HepG2 (cell line): ENCODE data around the gene LBR. TPM values are rescaled to one million over a fixed set of nuclear protein-coding genes. Genes with fewer than 3 reads are reported as not detected.

Source experiments
- ADNP ChIP-seq: sonication (generic); formaldehyde crosslinking; IDR thresholded peaks from 2 replicates; pipeline ENCODE4 v1.4.0; 2020; ENCODE audit warnings: missing genetic modification reagents
- CREB1 ChIP-seq, 2 experiments: fragments of 450-650 bp in 1 of 2; IDR thresholded peaks; 2 replicates each; pipeline ENCODE4 v1.6.1; 2016 to 2017; ENCODE audit warnings: control low read depth in 1 of 2, mild to moderate bottlenecking in 1 of 2, missing compliant biosample characterization in 1 of 2, missing genetic modification characterization in 1 of 2
- CTCF ChIP-seq: sonication (generic); formaldehyde crosslinking; IDR thresholded peaks from 2 replicates; pipeline ENCODE4 v1.5.0; 2020; ENCODE audit warnings: mild to moderate bottlenecking, missing genetic modification reagents, moderate library complexity
- HOXA3 ChIP-seq: sonication (generic); formaldehyde crosslinking; IDR thresholded peaks from 2 replicates; pipeline ENCODE4 v1.5.0; 2020; ENCODE audit warnings: missing genetic modification reagents
- IKZF5 ChIP-seq: IDR thresholded peaks from 2 replicates; pipeline ENCODE4 v1.6.1; 2018; ENCODE audit warnings: missing genetic modification reagents, mild to moderate bottlenecking, missing compliant biosample characterization
- KLF6 ChIP-seq: IDR thresholded peaks from 2 replicates; pipeline ENCODE4 v1.8.0; 2016; ENCODE audit warnings: missing biosample characterization, missing genetic modification reagents
- KMT2A ChIP-seq: sonication (generic); formaldehyde crosslinking; IDR thresholded peaks from 2 replicates; pipeline ENCODE4 v1.4.0; 2020; ENCODE audit warnings: missing genetic modification reagents
- LBX2 ChIP-seq: sonication (generic); formaldehyde crosslinking; IDR thresholded peaks from 2 replicates; pipeline ENCODE4 v1.5.0; 2020; ENCODE audit warnings: missing genetic modification reagents, mild to moderate bottlenecking, borderline replicate concordance
- MAFG ChIP-seq: sonication (generic); formaldehyde crosslinking; IDR thresholded peaks from 2 replicates; pipeline ENCODE4 v1.5.1; 2020; ENCODE audit warnings: mild to moderate bottlenecking, missing genetic modification reagents
- MLX ChIP-seq: IDR thresholded peaks from 2 replicates; pipeline ENCODE4 v1.6.1; 2016
- MTF1 ChIP-seq: sonication (generic); formaldehyde crosslinking; IDR thresholded peaks from 2 replicates; pipeline ENCODE4 v1.5.0; 2020; ENCODE audit warnings: missing genetic modification reagents
- NFRKB ChIP-seq: fragments of 450-650 bp; IDR thresholded peaks from 2 replicates; pipeline ENCODE4 v1.6.1; 2017
- SIX1 ChIP-seq: sonication (generic); formaldehyde crosslinking; IDR thresholded peaks from 2 replicates; pipeline ENCODE4 v1.4.0; 2020; ENCODE audit warnings: missing genetic modification reagents, borderline replicate concordance
- ZNF30 ChIP-seq: sonication (generic); formaldehyde crosslinking; IDR thresholded peaks from 2 replicates; pipeline ENCODE4 v1.5.0; 2020; ENCODE audit warnings: mild to moderate bottlenecking, missing genetic modification reagents
- ZNF512B ChIP-seq: sonication (generic); formaldehyde crosslinking; IDR thresholded peaks from 2 replicates; pipeline ENCODE4 v1.5.1; 2020; ENCODE audit warnings: missing genetic modification reagents, mild to moderate bottlenecking, borderline replicate concordance
- ZNF574 ChIP-seq: sonication (generic); formaldehyde crosslinking; IDR thresholded peaks from 2 replicates; pipeline ENCODE4 v1.4.0; 2020; ENCODE audit warnings: missing genetic modification reagents
- ZNF589 ChIP-seq: sonication (generic); formaldehyde crosslinking; conservative IDR thresholded peaks from 2 replicates; pipeline ENCODE4 v1.8.0; 2022; ENCODE audit warnings: mild to moderate bottlenecking, moderate library complexity, missing genetic modification reagents
- ZNF772 ChIP-seq: sonication (generic); formaldehyde crosslinking; IDR thresholded peaks from 2 replicates; pipeline ENCODE4 v1.5.0; 2020; ENCODE audit warnings: mild to moderate bottlenecking, missing genetic modification reagents
- polyA plus RNA-seq, 8 experiments: library from polyadenylated mRNA; depleted of rRNA in 3 of 8; stranded (reverse) in 7 of 8; unstranded in 1 of 8; fragments of >200 nt; fragmentation: Illumina TruSeq in 4 of 8; extraction: Trizol in 4 of 8; gene quantifications; 2 replicates each; pipeline versions ENCODE4 v1.2.1 to v1.2.3, GENCODE V29; 2011 to 2016; ENCODE audit warnings: low read depth in 4 of 8, missing spikeins in 1 of 8, mixed read lengths in 1 of 8; ENCODE audit not compliant: insufficient read depth in 1 of 8
- total RNA-seq, 5 experiments: library from RNA; depleted of rRNA; stranded (reverse); fragments of >200 nt; fragmentation: Illumina TruSeq; extraction: Trizol; gene quantifications; 2 replicates each; pipeline ENCODE4 v1.2.3, GENCODE V29; 2016; ENCODE audit warnings: low read depth in 1 of 5

Gene LBR
- total and polyA plus RNA-seq, 2 of the 13 experiments (the other 11 are each of a cell fraction or from before 2014, with no cell fraction given), result 38.9 to 76.7 TPM

GRCh38 chr1:225474986-225475820 is 47.4 kb upstream of the LBR start (continued):
- TF ChIP-seq ZNF589 (CRISPR knock-in tag) (no peak), ADNP (CRISPR knock-in tag) (no peak), ZNF574 (peak; percentile 53; the same call in 1 of the 2 replicates), KLF6 (CRISPR knock-in tag) (0 out of 2 replicates have a peak, but pooled peaks have one; percentile 33), HOXA3 (CRISPR knock-in tag) (peak; percentile 47; the same call in 1 of the 2 replicates), NFRKB (no peak), IKZF5 (peak; percentile 79), ZNF512B (CRISPR knock-in tag) (no peak), MLX (CRISPR knock-in tag) (no peak), SIX1 (CRISPR knock-in tag) (peak; percentile 66; the same call in 1 of the 2 replicates), LBX2 (CRISPR knock-in tag) (no peak), CREB1 (IDR thresholded peaks at IDR 0.05) (no peak), CREB1 (CRISPR knock-in tag; IDR thresholded peaks at IDR 0.05) (no peak), ZNF30 (CRISPR knock-in tag) (no peak), MAFG (CRISPR knock-in tag) (no peak), KMT2A (CRISPR knock-in tag) (peak; percentile 58; the same call in 1 of the 2 replicates), ZNF772 (peak; percentile 47; the same call in 1 of the 2 replicates), MTF1 (CRISPR knock-in tag) (no peak), CTCF (CRISPR knock-in tag) (peak; percentile 100)
